ENCODE data around the gene ZBTB20.

The ZBTB20 gene

DNA sequence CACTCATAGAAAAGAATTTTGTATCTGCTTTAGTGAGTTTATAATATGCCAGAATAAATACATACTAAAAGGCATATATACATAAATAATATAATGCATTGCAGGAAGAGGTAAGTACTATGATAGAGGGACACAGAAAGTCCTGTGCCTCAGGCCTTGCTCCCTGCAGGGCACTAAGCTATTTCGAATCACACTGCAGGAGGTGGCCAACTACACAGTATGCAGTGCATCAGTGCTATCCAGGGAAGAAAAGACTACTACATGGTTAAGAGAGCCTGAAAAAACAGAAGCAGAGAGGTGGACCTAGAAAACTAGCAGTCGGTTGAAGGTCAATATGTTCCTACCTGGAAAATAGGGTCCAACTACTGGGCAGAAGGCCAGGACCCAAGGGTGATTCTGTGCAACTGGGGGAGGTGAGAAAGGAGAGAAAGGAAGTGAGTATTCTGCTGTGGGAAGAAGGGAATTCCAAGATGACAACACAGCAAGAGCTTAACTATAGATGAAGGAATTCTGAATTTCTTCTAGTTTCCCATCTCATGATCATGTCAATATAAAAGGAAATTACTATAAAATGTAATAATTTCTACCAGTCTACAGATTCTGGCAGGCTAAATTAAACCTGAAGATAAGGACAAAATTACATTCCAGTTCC lies 218.0 kb downstream of the ZBTB20 start:
- H3K4me1 ChIP-seq = no peaks in the 10 kb centered on the region
- no peaks in the 10 kb centered on the region for H3K9me3 ChIP-seq
- no peak for TF ChIP-seq CTCF (IDR thresholded peaks at IDR 0.05; ENCODE audit: low read depth, low read length)
- no peaks in the 10 kb centered on the region for H3K27me3 ChIP-seq
- DNase-seq = no peak
- no peak overlapping the region for H3K4me3 ChIP-seq (ENCODE audit: low read depth, low read length)
- H3K36me3 ChIP-seq = no peaks in the 10 kb centered on the region

- no peak for TF ChIP-seq CTCF (IDR thresholded peaks at IDR 0.05; ENCODE audit: low read depth, low read length)
- no peak overlapping the region for H3K4me3 ChIP-seq (ENCODE audit: low read depth, low read length)
- no peaks in the 10 kb centered on the region for H3K4me1 ChIP-seq
- no peaks in the 10 kb centered on the region for H3K27me3 ChIP-seq
- DNase-seq = no peak
- no peaks in the 10 kb centered on the region for H3K36me3 ChIP-seq
- no peaks in the 10 kb centered on the region for H3K9me3 ChIP-seq
Observed at GRCh38 chr3:114904633-114905032, 242.5 kb downstream of the ZBTB20 start.

DNA sequence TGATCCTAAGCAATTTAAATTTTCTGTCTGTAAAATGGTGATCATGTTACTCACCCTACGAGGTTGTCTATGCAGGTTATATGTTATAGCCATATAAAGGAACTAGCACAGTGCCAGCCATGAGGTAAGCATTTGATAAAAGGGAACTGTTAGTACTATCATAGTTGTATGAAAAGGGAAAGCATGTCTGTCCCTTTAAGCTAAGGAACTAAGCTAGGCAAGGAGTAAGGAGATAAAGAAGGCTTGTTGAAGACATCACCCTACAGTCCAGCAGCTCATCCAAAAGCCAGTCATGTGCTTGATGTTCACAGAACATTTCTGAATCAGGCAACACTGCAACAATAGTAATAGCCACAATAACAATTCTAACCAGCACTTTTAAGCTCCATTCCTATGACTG lies 243.9 kb downstream of the ZBTB20 start:
- DNase-seq = no peak
- Histone ChIP-seq H3K27me3 (no peaks in the 10 kb centered on the region), H3K9me3 (no peaks in the 10 kb centered on the region), H3K36me3 (no peaks in the 10 kb centered on the region), H3K4me3 (ENCODE audit: low read depth, low read length) (no peak overlapping the region), H3K4me1 (no peaks in the 10 kb centered on the region)
- TF ChIP-seq CTCF (IDR thresholded peaks at IDR 0.05; ENCODE audit: low read depth, low read length) = no peak

DNA sequence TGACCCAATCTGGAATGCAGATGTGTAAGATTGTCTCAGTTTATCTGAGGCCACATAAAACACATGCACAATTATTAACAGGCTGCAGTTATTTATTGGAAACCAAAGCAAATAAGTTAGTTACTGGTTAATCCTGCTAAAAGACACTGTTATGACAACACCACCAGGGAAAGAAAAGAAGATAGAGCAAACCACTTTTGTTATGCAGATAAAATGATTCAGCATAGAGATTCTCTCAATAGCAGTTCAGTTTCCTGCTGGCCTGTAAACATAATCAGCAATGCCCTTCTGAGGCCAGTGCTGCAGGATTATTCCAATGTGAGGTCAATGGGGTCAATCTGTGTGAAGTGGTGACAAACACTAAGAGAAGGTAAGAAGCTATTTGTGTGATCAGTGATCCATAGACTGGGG lies 244.4 kb downstream of the ZBTB20 start:
- DNase-seq = no peak
- TF ChIP-seq CTCF (IDR thresholded peaks at IDR 0.05; ENCODE audit: low read depth, low read length) = no peak
- no peak overlapping the region for H3K4me3 ChIP-seq (ENCODE audit: low read depth, low read length)

DNA sequence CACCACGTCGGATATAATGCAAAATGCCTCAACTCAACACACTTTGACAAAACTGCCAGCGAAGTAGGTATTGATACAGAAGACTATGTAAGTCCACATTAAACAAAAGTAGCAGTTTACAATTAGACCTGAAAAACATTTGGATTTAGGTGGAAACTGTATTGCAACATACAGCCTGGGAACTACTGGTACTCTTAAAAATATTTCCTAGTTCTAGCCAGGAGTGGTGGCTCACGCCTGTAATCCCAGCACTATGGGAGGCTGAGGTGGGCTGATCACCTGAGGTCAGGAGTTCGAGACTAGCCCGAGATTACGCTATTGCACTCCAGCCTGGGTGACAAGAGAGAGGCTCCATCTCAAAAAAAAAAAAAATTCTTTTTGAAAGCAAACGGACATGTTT lies 246.2 kb downstream of the ZBTB20 start:
- H3K4me3 ChIP-seq (ENCODE audit: low read depth, low read length) = no peak overlapping the region
- H3K4me1 ChIP-seq = no peaks in the 10 kb centered on the region
- no peak for DNase-seq
- H3K36me3 ChIP-seq = no peaks in the 10 kb centered on the region
- TF ChIP-seq CTCF (IDR thresholded peaks at IDR 0.05; ENCODE audit: low read depth, low read length) = no peak
- H3K27me3 ChIP-seq = no peaks in the 10 kb centered on the region
- H3K9me3 ChIP-seq = no peaks in the 10 kb centered on the region

More for the DNA sequence above, 244.4 kb downstream of the ZBTB20 start:
- Histone ChIP-seq H3K36me3 (no peaks in the 10 kb centered on the region), H3K9me3 (no peaks in the 10 kb centered on the region), H3K4me1 (no peaks in the 10 kb centered on the region), H3K27me3 (no peaks in the 10 kb centered on the region)

- Histone ChIP-seq H3K27me3 (no peaks in the 10 kb centered on the region), H3K9me3 (no peaks in the 10 kb centered on the region), H3K4me3 (ENCODE audit: low read depth, low read length) (no peak overlapping the region), H3K36me3 (no peaks in the 10 kb centered on the region), H3K4me1 (peaks cover 5% of the 10 kb centered on the region)
- no peak for TF ChIP-seq CTCF (IDR thresholded peaks at IDR 0.05; ENCODE audit: low read depth, low read length)
- no peak for DNase-seq
Observed at GRCh38 chr3:114899186-114899931, 247.7 kb downstream of the ZBTB20 start.
